ENCODE data around the gene KLRK1. TPM values are rescaled to one million over a fixed set of nuclear protein-coding genes. Genes with fewer than 3 reads are reported as not detected.
"Not testable (repeated sequence)": the region's sequence is repeated elsewhere in the genome, so short reads cannot be mapped to it uniquely, and the experiment has no call there.

Gene KLRK1
- total RNA-seq, 2 experiments from 2014 or later: 135 to 195 TPM

GRCh38 chr12:10384191-10384590 is 5.7 kb downstream of the KLRK1 start:
- Mint-ChIP-seq H3K27me3 (no peaks in the 10 kb centered on the region), H3K36me3 (peaks cover 80% of the 10 kb centered on the region), H3K4me3 (peak overlapping the region; percentile 91), H3K4me1 (peaks cover 60% of the 10 kb centered on the region), H3K9me3 (ENCODE audit: low read depth) (no peaks in the 10 kb centered on the region), H3K27ac (peak overlapping the region; percentile 96)
- DNase-seq (no peak), ATAC-seq (no peak)
- CTCF ChIA-PET: interaction anchor here (5.1 kb wide), 1 partner anchor 18 kb away, joined by 19 read pairs; no protein-coding TSS in a partner anchor

GRCh38 chr12:10381928-10382628 is 7.8 kb downstream of the KLRK1 start:
- Mint-ChIP-seq H3K27ac (peak overlapping the region; percentile 96), H3K9me3 (ENCODE audit: low read depth) (no peaks in the 10 kb centered on the region), H3K27me3 (no peaks in the 10 kb centered on the region), H3K4me3 (peak overlapping the region; percentile 91), H3K36me3 (peaks cover 87% of the 10 kb centered on the region), H3K4me1 (peaks cover 78% of the 10 kb centered on the region)
- CTCF ChIA-PET: interaction anchor here (1.3 to 2.6 kb wide), 3 partner anchors 10 to 71 kb away, joined by 3 to 8 read pairs (median 7); no protein-coding TSS in a partner anchor
- ATAC-seq: peak; percentile 28
- peak; percentile 61 for DNase-seq

- DNase-seq (peak; percentile 78), ATAC-seq (peak; percentile 29)
- Mint-ChIP-seq H3K27ac (peak overlapping the region; percentile 76), H3K4me3 (peak overlapping the region; percentile 46), H3K36me3 (peaks cover 79% of the 10 kb centered on the region), H3K4me1 (peaks cover 78% of the 10 kb centered on the region)
- CTCF ChIA-PET; H3K27me3 Mint-ChIP-seq; H3K9me3 Mint-ChIP-seq (ENCODE audit: low read depth): not testable (repeated sequence)
Observed at GRCh38 chr12:10378737-10379136, 11.1 kb downstream of the KLRK1 start.

GRCh38 chr12:10374624-10375018 is 15.2 kb downstream of the KLRK1 start:
- CTCF ChIA-PET: interaction anchor here (0.9 to 1.6 kb wide), 3 partner anchors 8 to 139 kb away, joined by 3 to 4 read pairs (median 3); no protein-coding TSS in a partner anchor
- ATAC-seq (no peak), DNase-seq (no peak)
- Mint-ChIP-seq H3K36me3 (peaks cover 81% of the 10 kb centered on the region), H3K4me3 (peak overlapping the region; percentile 79), H3K27me3 (no peaks in the 10 kb centered on the region), H3K4me1 (peaks cover 83% of the 10 kb centered on the region), H3K9me3 (ENCODE audit: low read depth) (peaks cover 3% of the 10 kb centered on the region), H3K27ac (peak overlapping the region; percentile 93)

- Mint-ChIP-seq H3K9me3 (ENCODE audit: low read depth) (peaks cover 7% of the 10 kb centered on the region), H3K27me3 (no peaks in the 10 kb centered on the region), H3K4me3 (peak overlapping the region; percentile 28), H3K4me1 (peaks cover 81% of the 10 kb centered on the region), H3K27ac (peak overlapping the region; percentile 59), H3K36me3 (peaks cover 79% of the 10 kb centered on the region)
- CTCF ChIA-PET: no interaction called here
- ATAC-seq (peak; percentile 62), DNase-seq (peak; percentile 66)
Observed at GRCh38 chr12:10372559-10372958, 17.3 kb downstream of the KLRK1 start.

GRCh38 chr12:10371893-10372535 is 17.8 kb downstream of the KLRK1 start:
- Mint-ChIP-seq H3K36me3 (peaks cover 79% of the 10 kb centered on the region), H3K4me1 (peaks cover 82% of the 10 kb centered on the region), H3K27ac (peak overlapping the region; percentile 66)
- ATAC-seq; H3K4me3 Mint-ChIP-seq; DNase-seq; CTCF ChIA-PET; H3K9me3 Mint-ChIP-seq (ENCODE audit: low read depth); H3K27me3 Mint-ChIP-seq: not testable (repeated sequence)

- DNase-seq (no peak), ATAC-seq (peak; percentile 10)
- Mint-ChIP-seq H3K27me3 (no peaks in the 10 kb centered on the region), H3K27ac (peak overlapping the region; percentile 94), H3K4me1 (peaks cover 71% of the 10 kb centered on the region), H3K9me3 (ENCODE audit: low read depth) (peaks cover 4% of the 10 kb centered on the region), H3K36me3 (peaks cover 70% of the 10 kb centered on the region), H3K4me3 (peak overlapping the region; percentile 71)
- CTCF ChIA-PET: interaction anchor here (0.6 to 1.2 kb wide), 3 partner anchors 11 to 134 kb away, joined by 3 read pairs; no protein-coding TSS in a partner anchor
Observed at GRCh38 chr12:10369557-10370415, 20.1 kb downstream of the KLRK1 start.

GRCh38 chr12:10368206-10369171 is 21.4 kb downstream of the KLRK1 start:
- H3K36me3 Mint-ChIP-seq: peaks cover 58% of the 10 kb centered on the region
- H3K9me3 Mint-ChIP-seq (ENCODE audit: low read depth): peaks cover 4% of the 10 kb centered on the region
- peaks cover 58% of the 10 kb centered on the region for H3K4me1 Mint-ChIP-seq
- peak overlapping the region; percentile 82 for H3K27ac Mint-ChIP-seq
- H3K27me3 Mint-ChIP-seq: no peaks in the 10 kb centered on the region
- peak overlapping the region; percentile 69 for H3K4me3 Mint-ChIP-seq
- CTCF ChIA-PET: interaction anchor here (1.9 kb wide), 1 partner anchor 29 kb away, joined by 6 read pairs; no protein-coding TSS in a partner anchor
- DNase-seq (no peak), ATAC-seq (no peak)

- not testable (repeated sequence) for ATAC-seq; DNase-seq; H3K9me3 Mint-ChIP-seq (ENCODE audit: low read depth); H3K27me3 Mint-ChIP-seq
- CTCF ChIA-PET: interaction anchor here (1.1 to 2.2 kb wide), 6 partner anchors 17 to 629 kb away, joined by 3 to 12 read pairs (median 5); no protein-coding TSS in a partner anchor
- Mint-ChIP-seq H3K4me1 (peaks cover 51% of the 10 kb centered on the region), H3K4me3 (peak overlapping the region; percentile 69), H3K27ac (peak overlapping the region; percentile 82), H3K36me3 (peaks cover 54% of the 10 kb centered on the region)
Observed at GRCh38 chr12:10367714-10368113, 22.1 kb downstream of the KLRK1 start.

GRCh38 chr12:10366875-10367274 is 23.0 kb downstream of the KLRK1 start:
- peaks cover 43% of the 10 kb centered on the region for H3K4me1 Mint-ChIP-seq
- peaks cover 4% of the 10 kb centered on the region for H3K9me3 Mint-ChIP-seq (ENCODE audit: low read depth)
- H3K4me3 Mint-ChIP-seq: no peak overlapping the region
- CTCF ChIA-PET: interaction anchor here (0.6 to 4.6 kb wide), 20 partner anchors 8 to 628 kb away, joined by 3 to 24 read pairs (median 6); no protein-coding TSS in a partner anchor
- no peak overlapping the region for H3K27ac Mint-ChIP-seq
- H3K36me3 Mint-ChIP-seq: peaks cover 53% of the 10 kb centered on the region
- DNase-seq: no peak
- no peak for ATAC-seq
- H3K27me3 Mint-ChIP-seq: no peaks in the 10 kb centered on the region

- Mint-ChIP-seq H3K27me3 (no peaks in the 10 kb centered on the region), H3K36me3 (peaks cover 50% of the 10 kb centered on the region), H3K4me3 (no peak overlapping the region), H3K4me1 (peaks cover 39% of the 10 kb centered on the region), H3K9me3 (ENCODE audit: low read depth) (peaks cover 4% of the 10 kb centered on the region), H3K27ac (no peak overlapping the region)
- no peak for ATAC-seq
- no peak for DNase-seq
- CTCF ChIA-PET: interaction anchor here (0.9 to 4.6 kb wide), 22 partner anchors 9 to 212 kb away, joined by 3 to 24 read pairs (median 6); no protein-coding TSS in a partner anchor
Observed at GRCh38 chr12:10365696-10366405, 24.0 kb downstream of the KLRK1 start.

All from activated CD8-positive, alpha-beta memory T cell treated with anti-CD3 and anti-CD28 coated beads, Interleukin-2, amount 10 ng/mL, durations not matched to agents 7 days and 5 days (primary cell).